B cell (primary cell): ENCODE data around the gene ZNF212. TPM values are rescaled to one million over a fixed set of nuclear protein-coding genes. Genes with fewer than 3 reads are reported as not detected.

Experiments
- ATAC-seq: fragments of 200-7000 bp; cut with Tn5 transposase; one replicate; pipeline ENCODE4 v1.10.0; 2021; ENCODE audit warnings: low read depth, mild to moderate bottlenecking, moderate number of reproducible peaks, moderate library complexity
- CTCF ChIA-PET: fragments of 350-600 bp; sonication (Branson Sonifier 250); formaldehyde crosslinking; loops from one replicate; lab custom pipeline; 2021; ENCODE audit warnings: antibody characterized with exemption, inconsistent platforms; lab: Charles Lee
- POLR2A ChIA-PET: fragments of 350-600 bp; sonication (Branson Sonifier 250); formaldehyde crosslinking; loops from one replicate; lab custom pipeline; 2021; ENCODE audit warnings: antibody characterized with exemption; lab: Charles Lee
- DNase-seq: peaks from one replicate; pipeline ENCODE4 v3.0.0; 2013
- H2AFZ ChIP-seq: 2 replicates; pipeline ENCODE4 v1.6.1; 2012; ENCODE audit warnings: mild to moderate bottlenecking, low read depth, low read length; ENCODE audit not compliant: insufficient read depth, poor library complexity, severe bottlenecking
- H3K27ac ChIP-seq, 2 donors: 1 replicate in 1 of 2; 2 replicates in 1 of 2; pipeline ENCODE4 v1.5.1; 2012 to 2013; ENCODE audit warnings: low read length in 2 of 2, mild to moderate bottlenecking in 2 of 2, moderate library complexity in 1 of 2
- H3K27me3 ChIP-seq, 4 experiments: fragments of 200-600 bp in 1 of 4; sonication (generic) in 1 of 4; replicated peaks in 1 of 4; 1 replicate in 2 of 4; 2 replicates in 2 of 4; pipeline versions ENCODE4 v1.6.1 to v1.7.0; 2013 to 2016; ENCODE audit warnings: low read length in 3 of 4, mild to moderate bottlenecking in 2 of 4, mixed read lengths in 1 of 4, moderate library complexity in 1 of 4; ENCODE audit not compliant: insufficient read depth in 4 of 4, control insufficient read depth in 3 of 4; ENCODE audit errors: control extremely low read depth in 1 of 4
- H3K36me3 ChIP-seq, 2 experiments: replicated peaks in 1 of 2; 1 replicate in 1 of 2; 2 replicates in 1 of 2; pipeline versions ENCODE4 v1.6.1 to v1.7.1; 2013; ENCODE audit warnings: low read length in 1 of 2; ENCODE audit not compliant: insufficient read depth in 2 of 2, control insufficient read depth in 1 of 2; ENCODE audit errors: control extremely low read depth in 1 of 2, extremely low read depth in 1 of 2
- H3K4me1 ChIP-seq, 2 donors: fragments of 200-600 bp in 1 of 2; sonication (generic) in 1 of 2; 1 replicate in 1 of 2; 2 replicates in 1 of 2; pipeline versions ENCODE4 v1.5.1 to v1.6.1; 2013 to 2017; ENCODE audit warnings: low read length in 2 of 2; ENCODE audit not compliant: control insufficient read depth in 2 of 2, insufficient read depth in 2 of 2
- H3K4me2 ChIP-seq: replicated peaks from 2 replicates; pipeline ENCODE3; 2012; ENCODE audit warnings: mild to moderate bottlenecking, low read depth, low read length; ENCODE audit not compliant: poor library complexity, severe bottlenecking
- H3K4me3 ChIP-seq, 5 experiments: fragments of 200-600 bp in 1 of 5; sonication (generic) in 1 of 5; 1 replicate in 3 of 5; 2 replicates in 2 of 5; pipeline versions ENCODE4 v1.5.1 to v1.7.0; 2011 to 2016; ENCODE audit warnings: low read length in 4 of 5, mild to moderate bottlenecking in 4 of 5, low read depth in 2 of 5, control low read depth in 1 of 5, moderate library complexity in 1 of 5; ENCODE audit not compliant: insufficient read depth in 1 of 5; ENCODE audit errors: control extremely low read depth in 1 of 5, extremely low read depth in 1 of 5
- H3K79me2 ChIP-seq: fragments of 200-600 bp; sonication (generic); one replicate; pipeline ENCODE4 v1.6.0; 2016; ENCODE audit warnings: low read length; ENCODE audit not compliant: control insufficient read depth, insufficient read depth
- H3K9ac ChIP-seq: fragments of 200-600 bp; sonication (generic); 2 replicates; pipeline ENCODE4 v1.6.1; 2017; ENCODE audit warnings: mild to moderate bottlenecking, low read length, moderate library complexity
- H3K9me3 ChIP-seq, 3 donors: one replicate each; pipeline versions ENCODE4 v1.6.1 to v1.7.1; 2013; ENCODE audit warnings: low read length in 2 of 3; ENCODE audit not compliant: control insufficient read depth in 2 of 3, insufficient read depth in 1 of 3; ENCODE audit errors: control extremely low read depth in 1 of 3
- H4K20me1 ChIP-seq: 2 replicates; pipeline ENCODE4 v1.6.0; 2012; ENCODE audit warnings: mild to moderate bottlenecking, low read length; ENCODE audit not compliant: insufficient read depth, control insufficient read depth, poor library complexity, severe bottlenecking
- H3K27ac Mint-ChIP-seq: one replicate; pipeline ENCODE4 v1.8.0; 2021; ENCODE audit warnings: mixed read lengths
- H3K27me3 Mint-ChIP-seq: one replicate; pipeline ENCODE4 v1.8.0; 2021; ENCODE audit warnings: mixed read lengths
- H3K4me1 Mint-ChIP-seq: one replicate; pipeline ENCODE4 v1.8.0; 2021; ENCODE audit warnings: mixed read lengths
- H3K4me3 Mint-ChIP-seq: one replicate; pipeline ENCODE4 v1.8.0; 2021; ENCODE audit warnings: mixed read lengths
- H3K9me3 Mint-ChIP-seq: one replicate; pipeline ENCODE4 v1.8.0; 2022; ENCODE audit warnings: mixed read lengths; ENCODE audit not compliant: insufficient read depth
- EZH2 ChIP-seq: IDR thresholded peaks from 2 replicates; pipeline ENCODE4 v1.6.1; 2012; ENCODE audit warnings: borderline replicate concordance, low read depth, mild to moderate bottlenecking, moderate library complexity, low read length; ENCODE audit not compliant: insufficient read depth, poor library complexity, severe bottlenecking
- WGBS: methylation state at CpG from one replicate; pipeline ENCODE4 v1.1.5; 2013; ENCODE audit warnings: missing lambda C conversion rate; ENCODE audit not compliant: insufficient coverage; 5-methylcytosine and 5-hydroxymethylcytosine counted together
- intact Hi-C: fragments of 100-400 bp; cut with micrococcal nuclease; formaldehyde crosslinking; loops from one replicate; pipeline ENCODE4 v1.10.0; 2022
- polyA plus RNA-seq: library from polyadenylated mRNA; depleted of rRNA; stranded (reverse); fragments of >200 nt; gene quantifications from 2 replicates; pipeline ENCODE4 v1.2.3, GENCODE V29; 2012
- total RNA-seq, 2 donors: library from RNA; stranded (reverse); fragments of 120-200 nt in 1 of 2; gene quantifications; 1 replicate in 1 of 2; 2 replicates in 1 of 2; pipeline versions ENCODE4 v1.2.3 to v1.2.4, GENCODE V29; 2013 to 2022
- TF ChIP-seq, protein P1 (sequence below): fragments of 200-600 bp; IDR thresholded peaks from one replicate; pipeline ENCODE4 v1.8.0; 2022; ENCODE audit warnings: antibody characterized with exemption, mild to moderate bottlenecking

The ZNF212 gene
- total and polyA plus RNA-seq, 2 donors (not counting 1 experiment from before 2014, with no cell fraction given): 8.1 to 22.5 TPM

DNA sequence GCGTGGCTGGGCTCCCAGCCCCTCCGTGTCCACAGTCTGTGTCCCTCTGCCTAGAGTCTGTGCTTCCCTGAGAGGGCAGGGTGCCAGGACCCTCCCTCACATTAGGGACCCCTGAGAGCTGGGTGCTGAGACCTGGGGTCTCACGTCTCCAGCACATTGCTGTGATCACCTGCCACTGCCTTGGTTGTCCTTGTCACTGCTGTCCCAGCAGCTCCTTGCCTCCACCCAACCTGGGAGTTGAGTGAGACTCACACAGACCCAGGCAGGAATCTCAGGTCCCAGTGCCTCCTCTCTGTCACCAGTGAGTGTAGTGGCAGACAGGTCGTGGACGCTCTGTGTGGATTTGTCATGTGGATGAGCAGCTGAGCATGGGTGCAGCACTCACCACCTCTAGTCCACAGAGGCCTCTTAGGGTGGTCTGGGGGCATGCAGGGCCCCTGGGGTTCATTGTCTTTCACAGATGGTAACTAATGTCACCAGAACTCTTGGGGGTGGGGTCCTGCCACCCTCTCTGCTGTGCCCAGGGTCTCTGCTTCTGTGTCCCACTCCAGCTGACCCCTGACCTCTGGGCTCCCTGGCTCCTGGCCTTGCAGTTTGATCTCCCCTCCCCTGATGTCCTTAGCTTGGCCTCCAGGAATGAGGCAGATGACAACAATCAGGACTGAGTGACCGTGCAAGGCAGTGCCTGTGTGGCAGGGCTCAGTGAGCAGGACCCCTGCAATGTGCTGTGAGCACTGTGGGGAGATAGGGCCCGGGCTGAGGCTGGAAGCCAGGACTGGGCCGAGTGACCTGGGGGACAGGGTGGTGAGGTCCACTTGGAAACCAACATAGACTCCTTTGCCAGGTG lies 41.4 kb downstream of the ZNF212 start:
- H3K4me1 Mint-ChIP-seq: peaks cover 17% of the 10 kb centered on the region
- ChIA-PET CTCF (interaction anchor here (1.0 kb wide), 1 partner anchor 41 kb away, joined by 3 read pairs; no protein-coding TSS in a partner anchor), POLR2A (no interaction called here)
- WGBS: 95% methylated on average over 6 of the region's 8 CpGs
- DNase-seq (no peak), ATAC-seq (no peak)
- no peak for TF ChIP-seq EZH2
- TF ChIP-seq, protein P1, sequence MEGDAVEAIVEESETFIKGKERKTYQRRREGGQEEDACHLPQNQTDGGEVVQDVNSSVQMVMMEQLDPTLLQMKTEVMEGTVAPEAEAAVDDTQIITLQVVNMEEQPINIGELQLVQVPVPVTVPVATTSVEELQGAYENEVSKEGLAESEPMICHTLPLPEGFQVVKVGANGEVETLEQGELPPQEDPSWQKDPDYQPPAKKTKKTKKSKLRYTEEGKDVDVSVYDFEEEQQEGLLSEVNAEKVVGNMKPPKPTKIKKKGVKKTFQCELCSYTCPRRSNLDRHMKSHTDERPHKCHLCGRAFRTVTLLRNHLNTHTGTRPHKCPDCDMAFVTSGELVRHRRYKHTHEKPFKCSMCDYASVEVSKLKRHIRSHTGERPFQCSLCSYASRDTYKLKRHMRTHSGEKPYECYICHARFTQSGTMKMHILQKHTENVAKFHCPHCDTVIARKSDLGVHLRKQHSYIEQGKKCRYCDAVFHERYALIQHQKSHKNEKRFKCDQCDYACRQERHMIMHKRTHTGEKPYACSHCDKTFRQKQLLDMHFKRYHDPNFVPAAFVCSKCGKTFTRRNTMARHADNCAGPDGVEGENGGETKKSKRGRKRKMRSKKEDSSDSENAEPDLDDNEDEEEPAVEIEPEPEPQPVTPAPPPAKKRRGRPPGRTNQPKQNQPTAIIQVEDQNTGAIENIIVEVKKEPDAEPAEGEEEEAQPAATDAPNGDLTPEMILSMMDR: no peak
- no peak overlapping the region for H3K4me3 Mint-ChIP-seq
- Histone ChIP-seq H3K4me1 (peaks cover 13 to 16% of the 10 kb centered on the region in 2 donors), H3K79me2 (peaks cover 10% of the 10 kb centered on the region), H3K27ac (no peak overlapping the region), H2AFZ (no peak overlapping the region), H3K4me2 (no peak overlapping the region), H3K9me3 (peaks cover 0 to 4% (median 0%) of the 10 kb centered on the region in 3 donors), H3K27me3 (no peaks in the 10 kb centered on the region), H3K9ac (no peak overlapping the region), H4K20me1 (peaks cover 11% of the 10 kb centered on the region), H3K4me3 (no peak overlapping the region), H3K36me3 (peaks cover 1 to 40% of the 10 kb centered on the region in 2 experiments)
- intact Hi-C loops: no loop called here
- no peaks in the 10 kb centered on the region for H3K27me3 Mint-ChIP-seq
- H3K9me3 Mint-ChIP-seq: no peaks in the 10 kb centered on the region
- H3K27ac Mint-ChIP-seq: no peak overlapping the region
